Stimulated activated naive CD8-positive, alpha-beta T cell treated with anti-CD3 and anti-CD28 coated beads, Interleukin-15, Interleukin-2, amounts not matched to agents 100 ng/mL and 50 ng/mL, for 24 hours (primary cell): ENCODE measurements around the gene AFF3.

Experiments
- H3K27ac Mint-ChIP-seq: one replicate; pipeline ENCODE4 v1.8.0; 2021; ENCODE audit warnings: mild to moderate bottlenecking, mixed read lengths
- H3K27me3 Mint-ChIP-seq: one replicate; pipeline ENCODE4 v1.8.0; 2021; ENCODE audit warnings: mixed read lengths
- H3K36me3 Mint-ChIP-seq: one replicate; pipeline ENCODE4 v1.8.0; 2021; ENCODE audit warnings: low read depth, mixed read lengths
- H3K4me1 Mint-ChIP-seq: one replicate; pipeline ENCODE4 v1.8.0; 2021; ENCODE audit warnings: low read depth, mixed read lengths
- H3K4me3 Mint-ChIP-seq: one replicate; pipeline ENCODE4 v1.8.0; 2021; ENCODE audit warnings: mild to moderate bottlenecking, mixed read lengths
- H3K9me3 Mint-ChIP-seq: one replicate; pipeline ENCODE4 v1.8.0; 2021; ENCODE audit warnings: mixed read lengths

The AFF3 gene

DNA sequence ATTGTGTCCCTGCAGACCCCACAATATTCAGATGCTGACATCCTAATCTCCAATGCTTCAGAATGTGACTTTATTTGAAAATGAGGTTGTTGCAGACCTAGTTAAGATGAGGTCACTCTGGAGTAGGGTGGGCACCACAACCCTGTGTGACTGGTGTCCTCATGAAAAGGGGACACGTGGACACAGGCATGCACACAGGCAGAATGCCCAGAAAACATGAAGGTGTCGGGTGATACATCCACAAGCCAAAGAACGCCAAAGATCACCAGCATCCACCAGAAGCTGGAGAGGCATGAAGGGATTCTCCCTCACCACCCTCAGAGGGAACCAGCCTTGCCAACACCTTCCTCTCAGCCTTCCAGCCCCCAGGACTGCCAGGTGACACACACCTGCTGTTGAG is 69.3 kb downstream of the AFF3 start:
- H3K27ac Mint-ChIP-seq, result no peak overlapping the region
- H3K4me1 Mint-ChIP-seq, result peaks cover 35% of the 10 kb centered on the region
- no peaks in the 10 kb centered on the region for H3K9me3 Mint-ChIP-seq
- no peak overlapping the region for H3K4me3 Mint-ChIP-seq
- H3K27me3 Mint-ChIP-seq, result peaks cover 3% of the 10 kb centered on the region
- H3K36me3 Mint-ChIP-seq, result no peaks in the 10 kb centered on the region

DNA sequence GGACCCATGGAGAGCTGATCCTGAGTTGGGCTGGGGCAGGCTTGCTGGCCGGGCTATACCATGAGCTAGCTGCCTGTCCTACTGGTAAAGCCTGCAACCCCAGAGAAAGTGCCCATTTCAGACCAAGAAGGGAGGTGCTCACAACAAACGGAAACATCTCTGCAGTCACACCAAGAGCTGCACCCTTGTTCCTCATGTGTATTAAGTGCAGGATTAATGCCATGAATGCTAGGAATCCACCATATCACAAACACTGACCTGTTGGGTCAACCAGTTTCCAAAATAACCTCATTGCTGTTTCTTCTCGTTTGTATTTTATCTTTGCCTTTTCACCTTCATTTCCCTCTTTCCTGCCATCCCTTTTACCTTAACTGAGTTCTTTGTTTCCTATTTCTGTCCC is 69.9 kb downstream of the AFF3 start:
- no peak overlapping the region for H3K27ac Mint-ChIP-seq
- no peak overlapping the region for H3K4me3 Mint-ChIP-seq
- no peaks in the 10 kb centered on the region for H3K36me3 Mint-ChIP-seq
- peaks cover 35% of the 10 kb centered on the region for H3K4me1 Mint-ChIP-seq
- no peaks in the 10 kb centered on the region for H3K9me3 Mint-ChIP-seq
- peaks cover 6% of the 10 kb centered on the region for H3K27me3 Mint-ChIP-seq

DNA sequence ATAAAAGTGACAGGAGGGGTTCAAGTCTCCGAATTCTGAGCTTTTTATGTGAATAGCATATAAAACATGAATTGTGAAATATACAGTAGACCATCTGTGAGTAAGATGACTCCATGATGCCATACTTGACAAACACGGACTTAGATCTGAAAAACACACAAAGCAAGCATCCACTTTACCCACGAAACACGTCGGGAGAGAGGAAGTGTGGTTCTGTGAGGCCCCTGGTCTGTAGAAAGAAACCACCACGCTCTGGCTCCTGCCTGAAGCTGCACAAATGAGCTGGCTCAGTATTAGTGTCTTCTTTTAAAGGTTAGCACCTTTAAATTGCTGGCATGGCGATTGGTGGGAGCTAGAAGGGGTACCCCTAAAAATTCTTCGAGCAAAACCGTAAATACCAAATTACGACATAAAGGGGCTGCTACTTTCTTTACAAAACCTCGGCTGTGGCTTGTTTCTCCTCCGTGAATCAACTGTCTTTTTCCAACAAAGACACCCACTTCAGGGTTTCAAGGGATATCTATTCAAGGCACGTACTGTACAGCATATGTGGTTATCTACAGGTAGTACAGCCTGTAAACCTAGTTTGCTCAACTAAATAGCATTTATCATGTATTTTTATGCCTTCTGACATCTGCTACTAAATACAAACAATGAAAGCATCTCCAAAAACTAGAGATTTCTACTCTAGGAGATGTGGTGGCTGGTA is 70.9 kb downstream of the AFF3 start:
- no peaks in the 10 kb centered on the region for H3K36me3 Mint-ChIP-seq
- H3K27me3 Mint-ChIP-seq, result peaks cover 6% of the 10 kb centered on the region
- H3K9me3 Mint-ChIP-seq, result no peaks in the 10 kb centered on the region
- peak overlapping the region; percentile 14 for H3K4me3 Mint-ChIP-seq
- peaks cover 40% of the 10 kb centered on the region for H3K4me1 Mint-ChIP-seq
- H3K27ac Mint-ChIP-seq, result peak overlapping the region; percentile 68

DNA sequence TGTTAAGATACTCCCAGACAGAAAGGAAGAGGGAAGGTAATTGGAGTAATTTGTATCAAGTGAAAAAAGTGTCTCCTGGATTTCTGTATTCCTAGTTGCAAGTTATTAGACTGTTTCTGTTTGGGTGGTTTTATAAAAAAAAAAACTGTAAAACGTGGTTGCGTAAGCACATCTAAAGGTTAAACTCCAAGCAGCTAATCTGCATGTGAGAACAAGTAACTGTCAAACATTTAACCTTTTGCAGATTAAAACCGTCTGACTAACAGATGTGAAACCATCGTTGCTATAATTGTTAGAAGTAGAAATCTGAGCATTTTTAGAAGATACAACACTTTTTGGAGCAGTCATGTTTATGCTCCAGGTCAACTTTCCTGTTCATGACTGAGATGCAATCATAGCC is 72.3 kb downstream of the AFF3 start:
- H3K36me3 Mint-ChIP-seq, result no peaks in the 10 kb centered on the region
- no peaks in the 10 kb centered on the region for H3K9me3 Mint-ChIP-seq
- H3K27ac Mint-ChIP-seq, result peak overlapping the region; percentile 21
- H3K4me1 Mint-ChIP-seq, result peaks cover 52% of the 10 kb centered on the region
- H3K27me3 Mint-ChIP-seq, result peaks cover 6% of the 10 kb centered on the region
- no peak overlapping the region for H3K4me3 Mint-ChIP-seq

DNA sequence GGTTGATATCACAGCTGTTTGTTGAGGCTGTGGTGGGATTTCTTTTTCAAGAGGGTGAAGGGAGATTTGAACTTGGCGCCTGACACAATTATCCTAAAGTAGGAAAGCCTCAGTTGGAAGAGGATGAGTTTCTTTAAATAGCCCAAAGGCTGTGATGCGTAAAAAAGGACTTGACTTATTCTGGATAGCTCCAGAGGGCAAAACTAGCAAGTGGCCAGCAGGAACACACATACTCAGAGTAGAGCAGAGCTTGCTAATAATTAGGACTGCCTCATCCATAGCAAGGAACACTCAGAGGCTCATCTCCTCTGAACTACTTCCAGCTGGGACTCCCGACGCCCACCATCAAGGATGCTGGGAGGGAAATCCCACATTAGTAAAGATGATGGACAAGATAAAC is 74.0 kb downstream of the AFF3 start:
- Mint-ChIP-seq H3K36me3 (peaks cover 5% of the 10 kb centered on the region), H3K4me3 (no peak overlapping the region), H3K9me3 (no peaks in the 10 kb centered on the region), H3K27me3 (peaks cover 3% of the 10 kb centered on the region), H3K4me1 (peaks cover 69% of the 10 kb centered on the region), H3K27ac (peak overlapping the region; percentile 9)

DNA sequence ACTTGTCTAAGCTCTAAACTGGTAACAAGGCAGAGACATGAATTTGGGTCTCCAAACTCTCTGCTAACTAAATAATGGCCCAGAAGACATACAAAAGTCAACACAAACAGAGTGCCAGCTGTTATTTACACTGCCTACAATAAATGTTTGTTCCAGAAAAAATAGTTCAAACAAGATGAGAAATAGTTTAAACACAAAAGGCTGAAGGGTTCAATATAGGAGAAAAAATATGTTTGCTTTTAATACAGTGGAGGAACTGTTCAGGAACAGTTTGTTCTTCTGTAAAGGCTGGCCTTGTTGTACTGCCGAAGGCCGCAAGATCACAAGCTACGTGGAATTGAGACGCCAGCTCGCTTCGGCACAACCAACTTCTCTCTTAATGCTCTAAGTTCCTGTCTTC is 74.6 kb downstream of the AFF3 start:
- Mint-ChIP-seq H3K27me3 (peaks cover 3% of the 10 kb centered on the region), H3K36me3 (peaks cover 5% of the 10 kb centered on the region), H3K4me1 (peaks cover 70% of the 10 kb centered on the region), H3K27ac (no peak overlapping the region), H3K4me3 (no peak overlapping the region), H3K9me3 (no peaks in the 10 kb centered on the region)

DNA sequence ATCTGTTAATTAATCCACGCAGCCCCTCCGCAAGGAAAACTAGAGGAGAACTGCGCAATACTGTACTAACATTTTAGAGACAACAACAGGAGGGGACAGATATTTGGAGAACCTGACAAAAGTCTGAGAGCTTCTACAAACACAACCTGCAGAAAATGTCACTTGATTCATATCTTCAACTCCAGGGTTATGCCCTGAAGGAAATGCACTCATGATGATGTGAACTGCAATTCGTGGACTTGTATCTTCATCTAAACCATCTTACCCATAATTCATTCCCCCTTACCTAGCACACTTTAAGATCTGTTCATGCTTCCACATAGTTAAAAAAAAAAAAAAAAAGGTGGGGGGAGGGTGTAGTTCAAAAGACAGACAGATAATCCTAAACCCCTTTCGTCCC is 75.5 kb downstream of the AFF3 start:
- H3K9me3 Mint-ChIP-seq, result peaks cover 5% of the 10 kb centered on the region
- H3K4me1 Mint-ChIP-seq, result peaks cover 78% of the 10 kb centered on the region
- H3K27ac Mint-ChIP-seq, result no peak overlapping the region
- H3K27me3 Mint-ChIP-seq, result peaks cover 3% of the 10 kb centered on the region
- no peak overlapping the region for H3K4me3 Mint-ChIP-seq
- peaks cover 12% of the 10 kb centered on the region for H3K36me3 Mint-ChIP-seq

DNA sequence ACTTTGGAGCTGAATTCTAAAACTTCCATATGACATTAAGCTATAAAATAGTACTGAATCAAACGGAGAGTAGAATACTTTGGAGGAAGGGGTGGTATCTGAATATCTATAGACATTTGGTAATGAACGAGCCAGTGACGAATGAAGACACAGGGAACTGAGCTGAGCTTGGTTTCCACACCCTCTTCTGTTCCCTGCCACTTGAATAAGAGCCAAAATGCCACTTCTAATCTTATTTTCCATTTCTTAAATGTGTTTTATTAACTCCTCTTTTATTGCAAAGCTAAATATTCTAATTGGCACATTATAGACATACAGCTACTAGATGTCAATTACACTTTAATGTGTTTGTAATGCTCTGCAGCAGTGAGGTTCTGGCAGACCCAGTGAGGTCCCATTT is 76.1 kb downstream of the AFF3 start:
- H3K4me1 Mint-ChIP-seq, result peaks cover 78% of the 10 kb centered on the region
- H3K4me3 Mint-ChIP-seq, result no peak overlapping the region
- peaks cover 15% of the 10 kb centered on the region for H3K36me3 Mint-ChIP-seq
- H3K27me3 Mint-ChIP-seq, result peaks cover 3% of the 10 kb centered on the region
- no peak overlapping the region for H3K27ac Mint-ChIP-seq
- peaks cover 5% of the 10 kb centered on the region for H3K9me3 Mint-ChIP-seq

DNA sequence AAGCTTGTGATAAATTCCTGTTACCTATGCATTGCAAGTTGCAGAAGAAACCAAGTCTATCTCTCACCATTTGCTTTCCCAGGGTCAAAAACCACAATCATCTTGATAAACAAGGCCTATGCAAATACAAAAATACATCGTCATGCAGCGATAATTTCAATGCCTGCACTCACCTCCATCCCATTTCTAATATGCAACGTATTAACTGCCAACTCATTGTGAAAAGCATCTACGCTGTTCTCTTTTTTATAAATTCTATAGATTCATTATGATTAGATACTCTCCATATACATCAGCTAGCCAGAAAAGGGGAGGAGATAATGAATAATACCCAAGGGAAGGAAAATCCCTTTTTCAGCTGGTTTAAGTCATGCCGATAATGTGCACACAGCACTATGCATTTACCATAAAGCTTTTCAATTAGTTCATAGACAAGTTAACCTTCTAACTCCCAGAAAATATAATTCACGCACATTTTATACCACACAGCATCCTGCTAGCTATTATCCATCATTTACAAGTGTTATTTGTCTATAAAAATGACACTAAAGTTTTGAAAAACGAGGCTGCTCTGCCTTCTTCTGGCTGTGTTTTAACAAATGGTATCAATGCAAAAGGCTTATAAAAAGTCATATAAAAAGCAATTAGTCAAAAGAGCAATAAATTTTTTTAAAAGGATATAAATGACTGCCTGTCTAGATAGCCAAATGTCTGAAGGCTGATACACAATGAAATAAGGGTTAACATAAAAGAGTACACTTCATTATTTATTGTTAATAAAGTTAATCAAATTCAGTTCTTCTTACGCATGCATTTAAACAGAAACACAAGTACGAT is 77.6 kb downstream of the AFF3 start:
- peaks cover 3% of the 10 kb centered on the region for H3K27me3 Mint-ChIP-seq
- H3K4me1 Mint-ChIP-seq, result peaks cover 78% of the 10 kb centered on the region
- peaks cover 5% of the 10 kb centered on the region for H3K9me3 Mint-ChIP-seq
- H3K36me3 Mint-ChIP-seq, result peaks cover 16% of the 10 kb centered on the region
- H3K27ac Mint-ChIP-seq, result peak overlapping the region; percentile 59
- H3K4me3 Mint-ChIP-seq, result peak overlapping the region; percentile 4

DNA sequence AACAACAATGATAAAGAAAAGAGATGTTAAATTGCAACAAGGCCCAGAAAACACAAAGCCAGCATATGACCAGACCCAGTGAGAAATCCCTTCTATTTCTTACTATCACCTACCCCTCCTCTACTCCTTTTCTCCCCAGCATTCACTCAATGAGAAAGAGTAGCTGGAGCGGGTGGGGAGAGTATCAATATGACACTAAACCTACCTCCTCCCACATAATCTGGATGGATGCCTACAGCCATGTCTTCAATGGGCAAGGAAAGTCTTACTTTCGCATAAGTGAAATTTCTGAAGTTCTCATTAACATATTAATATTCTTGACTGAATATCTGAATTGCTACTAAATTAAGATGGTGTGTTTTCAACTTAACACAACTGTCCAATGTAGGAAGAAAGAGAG is 78.2 kb downstream of the AFF3 start:
- Mint-ChIP-seq H3K27me3 (peaks cover 3% of the 10 kb centered on the region), H3K27ac (peak overlapping the region; percentile 59), H3K4me3 (no peak overlapping the region)

DNA sequence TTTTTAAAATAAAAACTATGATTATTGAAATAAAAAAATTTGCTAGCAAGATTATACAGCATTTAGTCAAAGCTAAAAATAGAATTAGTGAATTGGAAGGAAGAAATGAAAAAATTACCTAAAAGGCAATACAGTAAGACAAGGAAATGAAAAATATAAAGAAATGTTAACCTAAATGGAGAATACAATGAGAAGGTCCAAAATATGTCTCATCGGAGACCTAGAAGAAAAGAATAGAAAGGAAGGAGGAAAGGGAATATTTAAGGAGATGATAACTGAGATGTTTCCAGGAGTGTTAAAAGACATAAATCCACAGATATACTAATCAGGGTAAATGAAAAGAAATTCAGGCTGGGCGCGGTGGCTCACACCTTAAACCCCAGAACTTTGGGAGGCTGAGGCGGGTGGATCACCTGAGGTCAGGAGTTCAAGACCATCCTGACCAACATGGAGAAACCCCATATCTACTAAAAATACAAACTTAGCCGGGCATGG is 78.9 kb downstream of the AFF3 start:
- H3K27me3 Mint-ChIP-seq, result peaks cover 3% of the 10 kb centered on the region
- H3K4me3 Mint-ChIP-seq, result no peak overlapping the region
- peaks cover 16% of the 10 kb centered on the region for H3K36me3 Mint-ChIP-seq
- no peak overlapping the region for H3K27ac Mint-ChIP-seq
- H3K9me3 Mint-ChIP-seq, result peaks cover 5% of the 10 kb centered on the region
- H3K4me1 Mint-ChIP-seq, result peaks cover 72% of the 10 kb centered on the region

More for the DNA sequence above, 78.2 kb downstream of the AFF3 start:
- Mint-ChIP-seq H3K4me1 (peaks cover 78% of the 10 kb centered on the region), H3K36me3 (peaks cover 16% of the 10 kb centered on the region), H3K9me3 (peaks cover 5% of the 10 kb centered on the region)

DNA sequence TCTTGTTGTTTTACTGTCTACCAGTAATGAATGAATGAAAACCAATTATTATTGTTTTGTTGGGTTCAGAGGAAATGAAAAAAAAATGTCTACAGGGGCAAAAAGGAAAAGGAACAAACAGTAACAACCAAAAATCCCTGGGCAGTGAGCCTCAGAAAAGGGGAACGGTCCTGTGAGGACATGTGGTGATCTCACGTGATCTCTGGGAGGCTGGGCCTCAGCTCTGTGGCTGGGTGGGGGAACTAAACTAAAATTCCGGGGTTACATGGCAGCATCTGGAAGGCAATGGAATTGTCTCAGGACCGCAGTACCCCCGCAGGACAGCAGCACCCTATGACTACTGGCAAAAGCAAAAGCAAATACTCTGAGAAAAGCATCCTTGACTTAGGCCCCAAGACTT is 80.1 kb downstream of the AFF3 start:
- H3K27me3 Mint-ChIP-seq, result no peaks in the 10 kb centered on the region
- H3K36me3 Mint-ChIP-seq, result peaks cover 16% of the 10 kb centered on the region
- peaks cover 5% of the 10 kb centered on the region for H3K9me3 Mint-ChIP-seq
- H3K4me3 Mint-ChIP-seq, result no peak overlapping the region
- H3K4me1 Mint-ChIP-seq, result peaks cover 69% of the 10 kb centered on the region
- peak overlapping the region; percentile 34 for H3K27ac Mint-ChIP-seq

DNA sequence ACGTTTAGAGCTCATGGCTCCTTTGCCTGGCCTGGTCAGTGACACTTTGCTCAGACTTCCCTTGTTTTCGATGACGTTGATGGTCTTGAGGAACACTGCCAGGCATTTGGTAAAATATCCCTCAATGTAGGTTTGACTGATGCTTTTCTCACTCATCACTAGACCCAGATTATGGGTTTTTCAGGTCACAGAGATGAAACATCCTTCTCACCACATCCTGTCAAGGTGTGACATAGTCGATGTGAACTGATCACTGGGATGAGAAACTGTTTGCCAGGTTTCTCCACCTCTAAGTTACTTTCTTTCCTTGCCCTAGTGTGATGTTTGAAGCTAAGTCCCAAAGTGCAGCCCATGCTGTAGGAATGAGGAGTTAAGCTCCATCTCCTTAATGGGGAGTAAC is 81.5 kb downstream of the AFF3 start:
- Mint-ChIP-seq H3K9me3 (peaks cover 5% of the 10 kb centered on the region), H3K36me3 (peaks cover 23% of the 10 kb centered on the region), H3K27ac (peak overlapping the region; percentile 61), H3K27me3 (no peaks in the 10 kb centered on the region), H3K4me3 (peak overlapping the region; percentile 9), H3K4me1 (peaks cover 62% of the 10 kb centered on the region)

DNA sequence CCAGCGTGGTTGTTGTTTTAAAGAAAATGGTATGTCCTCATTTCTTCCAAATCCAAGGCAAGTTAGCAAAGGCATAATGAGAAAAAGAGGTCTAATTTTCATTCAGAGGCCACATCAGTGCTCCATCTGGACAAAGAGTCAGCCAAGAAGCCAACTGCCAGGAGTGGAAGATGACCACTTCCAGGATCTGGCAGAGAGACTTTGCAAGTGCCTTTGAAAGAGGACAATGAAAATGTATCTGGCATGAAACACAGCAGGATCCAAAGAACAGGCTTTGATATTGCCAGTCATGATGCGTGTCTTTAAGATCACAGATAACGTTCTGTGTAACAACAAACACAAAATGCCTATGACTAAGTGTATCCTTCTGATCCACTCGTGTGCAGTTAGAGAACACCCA is 82.8 kb downstream of the AFF3 start:
- peaks cover 51% of the 10 kb centered on the region for H3K4me1 Mint-ChIP-seq
- peaks cover 5% of the 10 kb centered on the region for H3K9me3 Mint-ChIP-seq
- no peak overlapping the region for H3K27ac Mint-ChIP-seq
- H3K36me3 Mint-ChIP-seq, result peaks cover 23% of the 10 kb centered on the region
- H3K4me3 Mint-ChIP-seq, result no peak overlapping the region
- no peaks in the 10 kb centered on the region for H3K27me3 Mint-ChIP-seq

DNA sequence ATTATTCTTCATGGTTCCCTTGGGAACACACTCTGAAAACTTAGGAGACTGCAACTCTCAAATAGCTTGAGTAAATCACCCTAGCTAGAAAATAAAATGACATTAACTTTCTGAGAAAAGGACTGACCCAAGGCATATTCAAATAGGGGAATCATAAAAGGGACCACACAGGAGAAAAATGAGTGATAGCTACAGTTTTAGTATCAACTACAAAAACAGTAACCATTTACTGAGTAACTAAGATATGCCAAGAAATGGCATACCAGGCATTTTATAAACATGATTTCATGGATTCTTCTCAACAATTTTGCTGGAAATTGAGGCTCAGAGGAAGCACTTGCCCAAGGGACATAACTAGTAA is 84.5 kb downstream of the AFF3 start:
- peaks cover 46% of the 10 kb centered on the region for H3K4me1 Mint-ChIP-seq
- H3K27ac Mint-ChIP-seq, result no peak overlapping the region
- peaks cover 5% of the 10 kb centered on the region for H3K9me3 Mint-ChIP-seq

More for the DNA sequence above, 84.5 kb downstream of the AFF3 start:
- H3K36me3 Mint-ChIP-seq, result peaks cover 18% of the 10 kb centered on the region
- no peaks in the 10 kb centered on the region for H3K27me3 Mint-ChIP-seq
- H3K4me3 Mint-ChIP-seq, result no peak overlapping the region
